Right cardiac atrium (tissue), 5 donors: ENCODE measurements around the gene MOK. TPM values are rescaled to one million over a fixed set of nuclear protein-coding genes. Genes with fewer than 3 reads are reported as not detected.

Experiments used
- ATAC-seq, 2 donors: fragments of 200-7000 bp; cut with Tn5 transposase; one replicate each; pipeline versions ENCODE4 v1.8.0 to v1.9.1; 2020; ENCODE audit warnings: moderate library complexity in 2 of 2, mild to moderate bottlenecking in 1 of 2
- DNase-seq, 3 donors: peaks; one replicate each; pipeline ENCODE4 v3.0.0-alpha.2; 2020
- H3K27ac ChIP-seq: one replicate; pipeline ENCODE4 v1.5.1; 2013; ENCODE audit warnings: mild to moderate bottlenecking, low read length, control low read depth, moderate library complexity
- H3K27me3 ChIP-seq: one replicate; pipeline ENCODE4 v1.6.1; 2013; ENCODE audit not compliant: control insufficient read depth, insufficient read depth
- H3K4me1 ChIP-seq: one replicate; pipeline ENCODE4 v1.6.1; 2013; ENCODE audit warnings: low read length; ENCODE audit not compliant: control insufficient read depth, insufficient read depth
- H3K4me3 ChIP-seq: one replicate; pipeline ENCODE4 v1.5.1; 2013; ENCODE audit warnings: low read length, control low read depth
- H3K9me3 ChIP-seq: one replicate; pipeline ENCODE4 v1.6.1; 2013; ENCODE audit warnings: low read length; ENCODE audit not compliant: control insufficient read depth
- WGBS: extraction: QIAGEN DNeasy Blood & Tissue Kit; methylation state at CpG from one replicate; pipeline ENCODE4 v1.1.7; 2013; 5-methylcytosine and 5-hydroxymethylcytosine counted together
- intact Hi-C, 4 donors: fragments of 100-400 bp; cut with DNase I; formaldehyde crosslinking; loops; one replicate each; pipeline versions ENCODE4 v1.11.0 to v1.14.0; 2022 to 2023
- polyA plus RNA-seq: library from polyadenylated mRNA; stranded (reverse); fragments of 200-250 nt; gene quantifications from one replicate; pipeline ENCODE4 v1.2.3, GENCODE V29; 2013
- total RNA-seq, 4 donors: library from RNA; stranded (reverse); fragmentation: NEBNext Ultra II Directional; extraction: Animal tissue kit (Norgen Biotek cat#: 25700); gene quantifications; one replicate each; pipeline ENCODE4 v1.2.1, GENCODE V29; 2021
- donor health status: healthy with polysubstance abuse.
- donor health status: DM: no; HTN: yes; CAD: no.
- donor health status: DM: no; HTN: no; CAD: no.
- donor health status: DM: no; HTN: yes; CAD: no; lungs with severe emphysema.
- donor health status: DM: yes; HTN: yes; CAD: no.

Gene MOK
- total and polyA plus RNA-seq, 5 donors: 11.4 to 18.4 (median 13.9) TPM

- Histone ChIP-seq H3K27me3 (no peaks in the 10 kb centered on the region), H3K4me1 (no peaks in the 10 kb centered on the region), H3K9me3 (no peaks in the 10 kb centered on the region), H3K27ac (no peak overlapping the region), H3K4me3 (no peak overlapping the region)
- DNase-seq (no peak), ATAC-seq (no peak)
- intact Hi-C loops: no loop called here
- 92% methylated on average over 9 of the region's 9 CpGs for WGBS
These were observed 22.1 kb downstream of the MOK start for GRCh38 chr14:102282751-102283465.

- intact Hi-C loops: no loop called here
- no peak overlapping the region for H3K27ac ChIP-seq
- H3K27me3 ChIP-seq: no peaks in the 10 kb centered on the region
- 91% methylated on average over 8 of the region's 8 CpGs for WGBS
- no peak for DNase-seq
- ATAC-seq: no peak
- no peaks in the 10 kb centered on the region for H3K9me3 ChIP-seq
- no peak overlapping the region for H3K4me3 ChIP-seq
- H3K4me1 ChIP-seq: no peaks in the 10 kb centered on the region
These were observed 24.5 kb downstream of the MOK start for GRCh38 chr14:102280376-102280962.

DNA sequence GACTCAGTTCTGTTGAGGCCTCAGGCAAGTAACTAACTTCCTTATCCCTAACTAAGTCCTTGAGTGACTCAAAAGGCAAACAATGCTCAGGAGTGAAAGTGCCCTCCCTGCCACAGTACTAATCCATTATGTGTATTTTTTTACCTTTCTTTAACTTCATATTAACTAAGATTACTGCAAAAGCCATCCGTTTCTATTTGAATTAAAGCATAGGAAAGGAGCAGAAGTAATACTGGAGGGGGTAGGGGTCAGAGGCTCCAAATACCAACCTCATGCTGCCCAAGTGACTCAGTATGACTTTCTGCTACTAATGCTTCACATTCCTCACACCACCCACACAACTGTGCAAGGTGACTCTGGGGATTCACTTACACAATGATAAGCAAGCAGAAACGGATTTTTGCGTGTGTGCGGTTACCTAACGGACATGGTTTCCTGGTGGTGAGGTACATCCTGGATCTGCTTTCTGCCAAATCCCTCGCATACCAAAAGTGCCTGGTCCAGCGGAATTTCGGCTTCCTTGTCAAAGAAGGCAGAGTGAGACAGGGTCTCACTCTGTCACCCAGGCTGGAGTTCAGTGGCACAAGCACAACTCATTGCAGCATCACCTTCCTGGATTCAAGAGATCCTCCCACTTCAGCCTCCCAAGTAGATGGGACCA is 25.1 kb downstream of the MOK start:
- intact Hi-C loops: no loop called here
- Histone ChIP-seq H3K27ac (no peak overlapping the region), H3K9me3 (no peaks in the 10 kb centered on the region), H3K4me1 (no peaks in the 10 kb centered on the region), H3K4me3 (no peak overlapping the region), H3K27me3 (no peaks in the 10 kb centered on the region)
- DNase-seq (no peak), ATAC-seq (no peak)
- WGBS: 71% methylated on average over 8 of the region's 8 CpGs

GRCh38 chr14:102279282-102279681 is 25.7 kb downstream of the MOK start:
- no peak for DNase-seq
- ATAC-seq: no peak
- Histone ChIP-seq H3K9me3 (no peaks in the 10 kb centered on the region), H3K27me3 (no peaks in the 10 kb centered on the region), H3K4me3 (no peak overlapping the region), H3K27ac (no peak overlapping the region), H3K4me1 (no peaks in the 10 kb centered on the region)
- intact Hi-C loops: no loop called here
- WGBS: 87% methylated on average over 3 of the region's 3 CpGs

- Histone ChIP-seq H3K4me3 (no peak overlapping the region), H3K27me3 (no peaks in the 10 kb centered on the region), H3K4me1 (no peaks in the 10 kb centered on the region), H3K27ac (no peak overlapping the region), H3K9me3 (no peaks in the 10 kb centered on the region)
- intact Hi-C loops: no loop called here
- ATAC-seq (no peak), DNase-seq (no peak)
- 84% methylated on average over 6 of the region's 6 CpGs for WGBS
These were observed 26.4 kb downstream of the MOK start for GRCh38 chr14:102278631-102278935.

- H3K27ac ChIP-seq: no peak overlapping the region
- DNase-seq (no peak), ATAC-seq (peak in 1 of 2 donors; percentile 24)
- WGBS: 46% methylated on average over 7 of the region's 7 CpGs
- no peaks in the 10 kb centered on the region for H3K9me3 ChIP-seq
- no peaks in the 10 kb centered on the region for H3K27me3 ChIP-seq
- intact Hi-C loops: no loop called here
- no peak overlapping the region for H3K4me3 ChIP-seq
- H3K4me1 ChIP-seq: no peaks in the 10 kb centered on the region
These were observed 26.9 kb downstream of the MOK start for GRCh38 chr14:102277874-102278630.

- no peak for ATAC-seq
- Histone ChIP-seq H3K4me3 (no peak overlapping the region), H3K4me1 (no peaks in the 10 kb centered on the region), H3K27ac (no peak overlapping the region), H3K9me3 (no peaks in the 10 kb centered on the region), H3K27me3 (no peaks in the 10 kb centered on the region)
- 96% methylated on average over 7 of the region's 7 CpGs for WGBS
- DNase-seq: no peak
- intact Hi-C loops: no loop called here
These were observed 29.1 kb downstream of the MOK start for GRCh38 chr14:102275866-102276265.

DNA sequence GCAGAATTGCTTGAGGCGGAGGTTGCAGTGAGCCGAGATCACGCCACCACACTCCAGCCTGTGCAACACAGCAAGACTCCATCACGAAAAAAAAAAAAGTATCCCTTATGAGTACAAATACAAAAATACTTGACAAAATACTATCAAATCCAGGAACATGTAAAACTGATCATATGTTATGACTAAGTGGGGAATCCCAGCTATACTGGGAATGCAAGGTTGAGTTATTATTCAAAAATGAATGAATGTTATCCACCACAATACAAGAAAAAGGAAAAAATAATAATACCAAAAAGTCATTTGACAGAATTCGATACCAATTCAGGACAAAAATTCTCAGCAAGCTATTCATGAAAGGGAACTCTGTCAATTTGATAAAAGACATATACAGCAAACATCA is 32.6 kb downstream of the MOK start:
- H3K27me3 ChIP-seq: no peaks in the 10 kb centered on the region

DNA sequence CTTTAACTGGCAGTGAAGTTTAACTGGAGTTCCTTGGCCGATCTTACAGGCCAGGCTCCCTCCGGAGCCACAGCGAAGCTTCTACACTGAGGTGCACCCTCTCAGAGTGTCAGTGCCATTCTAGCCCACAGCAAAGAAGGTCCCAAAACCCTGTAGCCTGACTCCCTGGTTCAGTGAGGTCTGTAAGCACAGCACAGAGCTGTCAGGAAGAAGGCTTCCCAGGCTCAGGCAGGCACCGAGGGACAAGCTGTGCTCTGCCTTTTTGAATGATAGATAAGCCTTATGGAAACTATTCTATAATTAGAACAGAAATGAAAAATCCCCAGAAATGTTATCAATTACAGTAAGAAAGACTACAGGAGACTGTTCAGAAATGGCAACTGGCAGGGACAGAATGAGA is 40.2 kb downstream of the MOK start:
- 34% methylated on average over 4 of the region's 4 CpGs for WGBS
- intact Hi-C loops: no loop called here
- peak overlapping the region; percentile 96 for H3K27ac ChIP-seq
- ATAC-seq (peak; percentile 92 to 95), DNase-seq (peak; percentile 38 to 77 (median 63))
- H3K4me3 ChIP-seq: no peak overlapping the region
- H3K9me3 ChIP-seq: no peaks in the 10 kb centered on the region
- no peaks in the 10 kb centered on the region for H3K27me3 ChIP-seq
- H3K4me1 ChIP-seq: peaks cover 6% of the 10 kb centered on the region

More for the DNA sequence above, 32.6 kb downstream of the MOK start:
- Histone ChIP-seq H3K4me3 (no peak overlapping the region), H3K27ac (no peak overlapping the region), H3K9me3 (no peaks in the 10 kb centered on the region), H3K4me1 (no peaks in the 10 kb centered on the region)
- intact Hi-C loops: no loop called here
- WGBS: 98% methylated on average over 5 of the region's 5 CpGs
- ATAC-seq: no peak
- DNase-seq: no peak

DNA sequence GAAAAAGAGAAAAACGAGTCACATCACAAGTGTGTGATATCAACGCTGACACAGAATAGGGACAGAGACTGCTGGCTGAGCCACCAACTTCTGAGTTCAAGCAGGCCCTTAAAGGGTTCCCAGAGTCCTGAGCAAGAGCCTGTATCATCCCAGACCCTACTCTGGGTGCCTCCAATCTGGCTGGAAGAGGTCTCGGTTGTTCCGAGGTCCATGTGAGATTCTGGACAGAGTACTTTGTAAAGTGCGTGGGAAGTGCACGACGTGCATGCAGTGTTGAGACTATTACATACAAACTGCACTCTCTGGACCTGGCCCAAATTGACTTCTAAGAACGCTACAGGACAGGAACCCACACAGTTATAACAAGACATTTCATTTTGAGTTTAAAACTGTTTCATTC is 40.6 kb downstream of the MOK start:
- Histone ChIP-seq H3K27ac (peak overlapping the region; percentile 96), H3K4me3 (no peak overlapping the region), H3K9me3 (no peaks in the 10 kb centered on the region), H3K4me1 (peaks cover 6% of the 10 kb centered on the region), H3K27me3 (no peaks in the 10 kb centered on the region)
- 25% methylated on average over 8 of the region's 8 CpGs for WGBS
- intact Hi-C loops: no loop called here
- peak; percentile 62 to 63 for ATAC-seq
- peak in 1 of 3 donors; percentile 46 for DNase-seq

DNA sequence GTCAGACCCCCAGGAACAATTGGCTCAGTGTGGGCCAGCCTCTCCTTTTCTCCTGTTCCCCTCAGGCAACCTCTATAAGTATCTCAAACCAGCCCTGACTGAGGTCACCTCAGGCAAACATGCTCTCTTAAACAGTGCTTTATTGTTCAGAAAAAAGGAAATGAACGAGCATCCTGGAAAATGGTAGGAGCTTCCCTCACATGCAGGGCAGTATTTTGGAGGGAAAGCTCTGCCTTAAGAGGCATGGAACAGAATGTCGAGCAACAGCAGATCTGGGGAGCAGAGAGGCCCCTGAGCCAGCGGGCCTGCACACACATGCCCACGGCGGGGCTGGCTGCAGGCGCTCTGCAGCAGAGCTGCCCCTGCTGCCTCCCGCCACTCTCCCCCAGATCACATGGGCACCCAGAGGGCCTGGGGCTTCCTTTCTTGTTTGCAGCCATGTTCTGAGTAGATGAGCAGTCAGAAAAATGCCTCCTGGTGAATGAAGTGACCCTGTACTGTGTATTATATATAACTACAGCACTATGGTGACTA is 42.0 kb downstream of the MOK start:
- Histone ChIP-seq H3K4me3 (no peak overlapping the region), H3K27ac (peak overlapping the region; percentile 3), H3K4me1 (peaks cover 6% of the 10 kb centered on the region), H3K9me3 (no peaks in the 10 kb centered on the region), H3K27me3 (no peaks in the 10 kb centered on the region)
- ATAC-seq (no peak), DNase-seq (peak in 1 of 3 donors; percentile 63)
- intact Hi-C loops: no loop called here
- WGBS: 50% methylated on average over 7 of the region's 7 CpGs
